B cell (primary cell): Measurements from ENCODE around the gene PLCB1. TPM values are rescaled to one million over a fixed set of nuclear protein-coding genes. Genes with fewer than 3 reads are reported as not detected.

Experiments
- ATAC-seq: fragments of 200-7000 bp; cut with Tn5 transposase; one replicate; pipeline ENCODE4 v1.10.0; 2021; ENCODE audit warnings: low read depth, mild to moderate bottlenecking, moderate number of reproducible peaks, moderate library complexity
- CTCF ChIA-PET: fragments of 350-600 bp; sonication (Branson Sonifier 250); formaldehyde crosslinking; loops from one replicate; lab custom pipeline; 2021; ENCODE audit warnings: antibody characterized with exemption, inconsistent platforms; lab: Charles Lee
- POLR2A ChIA-PET: fragments of 350-600 bp; sonication (Branson Sonifier 250); formaldehyde crosslinking; loops from one replicate; lab custom pipeline; 2021; ENCODE audit warnings: antibody characterized with exemption; lab: Charles Lee
- DNase-seq: peaks from one replicate; pipeline ENCODE4 v3.0.0; 2013
- H2AFZ ChIP-seq: 2 replicates; pipeline ENCODE4 v1.6.1; 2012; ENCODE audit warnings: mild to moderate bottlenecking, low read depth, low read length; ENCODE audit not compliant: insufficient read depth, poor library complexity, severe bottlenecking
- H3K27ac ChIP-seq, 2 donors: 1 replicate in 1 of 2; 2 replicates in 1 of 2; pipeline ENCODE4 v1.5.1; 2012 to 2013; ENCODE audit warnings: low read length in 2 of 2, mild to moderate bottlenecking in 2 of 2, moderate library complexity in 1 of 2
- H3K27me3 ChIP-seq, 4 experiments: fragments of 200-600 bp in 1 of 4; sonication (generic) in 1 of 4; replicated peaks in 1 of 4; 1 replicate in 2 of 4; 2 replicates in 2 of 4; pipeline versions ENCODE4 v1.6.1 to v1.7.0; 2013 to 2016; ENCODE audit warnings: low read length in 3 of 4, mild to moderate bottlenecking in 2 of 4, mixed read lengths in 1 of 4, moderate library complexity in 1 of 4; ENCODE audit not compliant: insufficient read depth in 4 of 4, control insufficient read depth in 3 of 4; ENCODE audit errors: control extremely low read depth in 1 of 4
- H3K36me3 ChIP-seq, 2 experiments: replicated peaks in 1 of 2; 1 replicate in 1 of 2; 2 replicates in 1 of 2; pipeline versions ENCODE4 v1.6.1 to v1.7.1; 2013; ENCODE audit warnings: low read length in 1 of 2; ENCODE audit not compliant: insufficient read depth in 2 of 2, control insufficient read depth in 1 of 2; ENCODE audit errors: control extremely low read depth in 1 of 2, extremely low read depth in 1 of 2
- H3K4me1 ChIP-seq, 2 donors: fragments of 200-600 bp in 1 of 2; sonication (generic) in 1 of 2; 1 replicate in 1 of 2; 2 replicates in 1 of 2; pipeline versions ENCODE4 v1.5.1 to v1.6.1; 2013 to 2017; ENCODE audit warnings: low read length in 2 of 2; ENCODE audit not compliant: control insufficient read depth in 2 of 2, insufficient read depth in 2 of 2
- H3K4me2 ChIP-seq: replicated peaks from 2 replicates; pipeline ENCODE3; 2012; ENCODE audit warnings: mild to moderate bottlenecking, low read depth, low read length; ENCODE audit not compliant: poor library complexity, severe bottlenecking
- H3K4me3 ChIP-seq, 5 experiments: fragments of 200-600 bp in 1 of 5; sonication (generic) in 1 of 5; 1 replicate in 3 of 5; 2 replicates in 2 of 5; pipeline versions ENCODE4 v1.5.1 to v1.7.0; 2011 to 2016; ENCODE audit warnings: low read length in 4 of 5, mild to moderate bottlenecking in 4 of 5, low read depth in 2 of 5, control low read depth in 1 of 5, moderate library complexity in 1 of 5; ENCODE audit not compliant: insufficient read depth in 1 of 5; ENCODE audit errors: control extremely low read depth in 1 of 5, extremely low read depth in 1 of 5
- H3K79me2 ChIP-seq: fragments of 200-600 bp; sonication (generic); one replicate; pipeline ENCODE4 v1.6.0; 2016; ENCODE audit warnings: low read length; ENCODE audit not compliant: control insufficient read depth, insufficient read depth
- H3K9ac ChIP-seq: fragments of 200-600 bp; sonication (generic); 2 replicates; pipeline ENCODE4 v1.6.1; 2017; ENCODE audit warnings: mild to moderate bottlenecking, low read length, moderate library complexity
- H3K9me3 ChIP-seq, 3 donors: one replicate each; pipeline versions ENCODE4 v1.6.1 to v1.7.1; 2013; ENCODE audit warnings: low read length in 2 of 3; ENCODE audit not compliant: control insufficient read depth in 2 of 3, insufficient read depth in 1 of 3; ENCODE audit errors: control extremely low read depth in 1 of 3
- H4K20me1 ChIP-seq: 2 replicates; pipeline ENCODE4 v1.6.0; 2012; ENCODE audit warnings: mild to moderate bottlenecking, low read length; ENCODE audit not compliant: insufficient read depth, control insufficient read depth, poor library complexity, severe bottlenecking
- H3K27ac Mint-ChIP-seq: one replicate; pipeline ENCODE4 v1.8.0; 2021; ENCODE audit warnings: mixed read lengths
- H3K27me3 Mint-ChIP-seq: one replicate; pipeline ENCODE4 v1.8.0; 2021; ENCODE audit warnings: mixed read lengths
- H3K4me1 Mint-ChIP-seq: one replicate; pipeline ENCODE4 v1.8.0; 2021; ENCODE audit warnings: mixed read lengths
- H3K4me3 Mint-ChIP-seq: one replicate; pipeline ENCODE4 v1.8.0; 2021; ENCODE audit warnings: mixed read lengths
- H3K9me3 Mint-ChIP-seq: one replicate; pipeline ENCODE4 v1.8.0; 2022; ENCODE audit warnings: mixed read lengths; ENCODE audit not compliant: insufficient read depth
- CTCF ChIP-seq: fragments of 200-600 bp; IDR thresholded peaks from one replicate; pipeline ENCODE4 v1.8.0; 2022; ENCODE audit warnings: antibody characterized with exemption, mild to moderate bottlenecking
- EZH2 ChIP-seq: IDR thresholded peaks from 2 replicates; pipeline ENCODE4 v1.6.1; 2012; ENCODE audit warnings: borderline replicate concordance, low read depth, mild to moderate bottlenecking, moderate library complexity, low read length; ENCODE audit not compliant: insufficient read depth, poor library complexity, severe bottlenecking
- WGBS: methylation state at CpG from one replicate; pipeline ENCODE4 v1.1.5; 2013; ENCODE audit warnings: missing lambda C conversion rate; ENCODE audit not compliant: insufficient coverage; 5-methylcytosine and 5-hydroxymethylcytosine counted together
- intact Hi-C: fragments of 100-400 bp; cut with micrococcal nuclease; formaldehyde crosslinking; loops from one replicate; pipeline ENCODE4 v1.10.0; 2022
- polyA plus RNA-seq: library from polyadenylated mRNA; depleted of rRNA; stranded (reverse); fragments of >200 nt; gene quantifications from 2 replicates; pipeline ENCODE4 v1.2.3, GENCODE V29; 2012
- total RNA-seq, 2 donors: library from RNA; stranded (reverse); fragments of 120-200 nt in 1 of 2; gene quantifications; 1 replicate in 1 of 2; 2 replicates in 1 of 2; pipeline versions ENCODE4 v1.2.3 to v1.2.4, GENCODE V29; 2013 to 2022

Gene PLCB1
- total and polyA plus RNA-seq, 2 donors (not counting 1 experiment from before 2014, with no cell fraction given): 0.18 to 0.47 TPM

- Mint-ChIP-seq H3K4me1 (no peaks in the 10 kb centered on the region), H3K27ac (no peak overlapping the region), H3K27me3 (no peaks in the 10 kb centered on the region), H3K9me3 (no peaks in the 10 kb centered on the region), H3K4me3 (no peak overlapping the region)
- H3K79me2 ChIP-seq: no peaks in the 10 kb centered on the region
- DNase-seq (no peak), ATAC-seq (no peak)
- no peak overlapping the region for H2AFZ ChIP-seq
- TF ChIP-seq CTCF: no peak
- no peak for TF ChIP-seq EZH2
- no peak overlapping the region for H3K27ac ChIP-seq
- H3K36me3 ChIP-seq: no peaks in the 10 kb centered on the region
- ChIA-PET POLR2A (no interaction called here), CTCF (no interaction called here)
- no peak overlapping the region for H3K9ac ChIP-seq
- intact Hi-C loops: no loop called here
- no peaks in the 10 kb centered on the region for H3K27me3 ChIP-seq
- no CpG with 5 or more reads among the region's 1 CpG for WGBS
- H3K9me3 ChIP-seq: no peaks in the 10 kb centered on the region
- no peaks in the 10 kb centered on the region for H4K20me1 ChIP-seq
- no peak overlapping the region for H3K4me2 ChIP-seq
- no peak overlapping the region for H3K4me3 ChIP-seq
- no peaks in the 10 kb centered on the region for H3K4me1 ChIP-seq
Measured at GRCh38 chr20:8291200-8291599, 159.1 kb downstream of the PLCB1 start.

GRCh38 chr20:8291873-8292272, 159.8 kb downstream of the PLCB1 start:
- Histone ChIP-seq H3K9ac (no peak overlapping the region), H3K27me3 (no peaks in the 10 kb centered on the region), H3K36me3 (no peaks in the 10 kb centered on the region), H3K27ac (no peak overlapping the region), H3K9me3 (no peaks in the 10 kb centered on the region), H3K79me2 (no peaks in the 10 kb centered on the region), H3K4me1 (no peaks in the 10 kb centered on the region), H3K4me2 (no peak overlapping the region), H3K4me3 (no peak overlapping the region), H2AFZ (no peak overlapping the region), H4K20me1 (no peaks in the 10 kb centered on the region)
- DNase-seq: no peak
- ChIA-PET POLR2A (no interaction called here), CTCF (no interaction called here)
- Mint-ChIP-seq H3K9me3 (no peaks in the 10 kb centered on the region), H3K4me1 (no peaks in the 10 kb centered on the region), H3K4me3 (no peak overlapping the region), H3K27me3 (no peaks in the 10 kb centered on the region), H3K27ac (no peak overlapping the region)
- no peak for ATAC-seq
- intact Hi-C loops: no loop called here
- TF ChIP-seq EZH2 (no peak), CTCF (no peak)
- WGBS: no CpG with 5 or more reads among the region's 1 CpG
